NCI-H2081 (cell line): ENCODE data around the gene RABL2A.
"Not testable (repeated sequence)": the region's sequence is repeated elsewhere in the genome, so short reads cannot be mapped to it uniquely, and the experiment has no call there.

ENCODE experiments used
- DNase-seq, 2 experiments: peaks; one replicate each; lab custom pipeline; 2025; lab: John Stamatoyannopoulos, UW

The RABL2A gene

GRCh38 chr2:113626616-113627330 lies at the start of gene RABL2A:
Gene RABL2A (plus strand): TSS chr2:113627266. CDS start chr2:113628607, 1,341 bp downstream.
- DNase-seq, result not testable (repeated sequence)

GRCh38 chr2:113578508-113578907 lies 48.6 kb upstream of the RABL2A start:
- not testable (repeated sequence) for DNase-seq

GRCh38 chr2:113582473-113582872 lies 44.6 kb upstream of the RABL2A start:
- not testable (repeated sequence) for DNase-seq

- DNase-seq, result not testable (repeated sequence)
These were observed 43.4 kb upstream of the RABL2A start for GRCh38 chr2:113583521-113584225.

GRCh38 chr2:113584311-113585092 lies 42.6 kb upstream of the RABL2A start:
- DNase-seq, result not testable (repeated sequence)

- not testable (repeated sequence) for DNase-seq
These were observed 39.9 kb upstream of the RABL2A start for GRCh38 chr2:113587201-113587600.

GRCh38 chr2:113589591-113589990 lies 37.5 kb upstream of the RABL2A start:
- not testable (repeated sequence) for DNase-seq

GRCh38 chr2:113591926-113592325 lies 35.1 kb upstream of the RABL2A start:
- not testable (repeated sequence) for DNase-seq

- DNase-seq, result not testable (repeated sequence)
These were observed 33.8 kb upstream of the RABL2A start for GRCh38 chr2:113593280-113593679.

- not testable (repeated sequence) for DNase-seq
These were observed 31.3 kb upstream of the RABL2A start for GRCh38 chr2:113595725-113596124.

GRCh38 chr2:113597164-113597563 lies 29.9 kb upstream of the RABL2A start:
- not testable (repeated sequence) for DNase-seq

- DNase-seq, result not testable (repeated sequence)
These were observed 29.5 kb upstream of the RABL2A start for GRCh38 chr2:113597572-113597971.

GRCh38 chr2:113598180-113598579 lies 28.9 kb upstream of the RABL2A start:
- DNase-seq, result not testable (repeated sequence)

GRCh38 chr2:113598738-113599137 lies 28.3 kb upstream of the RABL2A start:
- DNase-seq, result not testable (repeated sequence)

GRCh38 chr2:113599208-113599607 lies 27.9 kb upstream of the RABL2A start:
- DNase-seq, result not testable (repeated sequence)

- not testable (repeated sequence) for DNase-seq
These were observed 24.9 kb upstream of the RABL2A start for GRCh38 chr2:113602040-113602769.

GRCh38 chr2:113602869-113603466 lies 24.1 kb upstream of the RABL2A start:
- DNase-seq, result no peak

GRCh38 chr2:113603467-113604084 lies 23.5 kb upstream of the RABL2A start:
- DNase-seq, result not testable (repeated sequence)

- DNase-seq, result not testable (repeated sequence)
These were observed 23.0 kb upstream of the RABL2A start for GRCh38 chr2:113604085-113604477.

GRCh38 chr2:113604661-113605060 lies 22.4 kb upstream of the RABL2A start:
- not testable (repeated sequence) for DNase-seq

- DNase-seq, result not testable (repeated sequence)
These were observed 21.0 kb upstream of the RABL2A start for GRCh38 chr2:113606036-113606435.
